K562 (cell line): ENCODE measurements around the gene WDR18. TPM values are rescaled to one million over a fixed set of nuclear protein-coding genes. Genes with fewer than 3 reads are reported as not detected.

Source experiments
- ARID1B ChIP-seq: fragments of 450-650 bp; IDR thresholded peaks from 2 replicates; pipeline ENCODE4 v1.6.1; 2016; ENCODE audit warnings: antibody characterized with exemption, mild to moderate bottlenecking, inconsistent platforms
- BRD9 ChIP-seq: fragments of 450-650 bp; IDR thresholded peaks from 2 replicates; pipeline ENCODE4 v1.6.1; 2018; ENCODE audit warnings: low read depth; ENCODE audit not compliant: partially characterized antibody
- CREB3L1 ChIP-seq: fragments of 450-650 bp; IDR thresholded peaks from 2 replicates; pipeline ENCODE4 v1.6.1; 2014; ENCODE audit warnings: low read depth, mild to moderate bottlenecking, moderate library complexity, borderline replicate concordance
- FOXK2 ChIP-seq, 2 experiments: fragments of 450-650 bp; IDR thresholded peaks in 1 of 2; conservative IDR thresholded peaks in 1 of 2; 2 replicates each; pipeline ENCODE4 v1.6.1; 2016; ENCODE audit warnings: low read depth in 2 of 2, mild to moderate bottlenecking in 1 of 2
- FOXO4 ChIP-seq: fragments of 450-650 bp; formaldehyde crosslinking; IDR thresholded peaks from 2 replicates; pipeline ENCODE4 v1.4.0; 2020; ENCODE audit warnings: mild to moderate bottlenecking, moderate library complexity
- GATA2 ChIP-seq: sonication (generic); formaldehyde crosslinking; IDR thresholded peaks from 2 replicates; pipeline ENCODE4 v1.4.0; 2020; ENCODE audit warnings: mild to moderate bottlenecking, missing genetic modification reagents
- GMEB1 ChIP-seq: fragments of 250-450 bp; sonication (Bioruptor Pico); IDR thresholded peaks from 2 replicates; pipeline ENCODE4 v1.4.0; 2020; ENCODE audit warnings: mild to moderate bottlenecking
- JUNB ChIP-seq: fragments of 450-650 bp; formaldehyde crosslinking; conservative IDR thresholded peaks from 2 replicates; pipeline ENCODE4 v1.4.0; 2020; ENCODE audit warnings: mild to moderate bottlenecking
- NCOA2 ChIP-seq, 2 experiments: fragments of 450-650 bp; IDR thresholded peaks; 2 replicates each; pipeline ENCODE4 v1.6.1; 2018; ENCODE audit warnings: mild to moderate bottlenecking in 2 of 2, moderate library complexity in 1 of 2; ENCODE audit not compliant: partially characterized antibody in 2 of 2
- PYGO2 ChIP-seq: fragments of 450-650 bp; IDR thresholded peaks from 2 replicates; pipeline ENCODE4 v1.6.1; 2016; ENCODE audit warnings: mild to moderate bottlenecking, missing genetic modification characterization, moderate library complexity, missing compliant biosample characterization
- RBFOX2 ChIP-seq: fragments of 200-400 bp; formaldehyde crosslinking; IDR thresholded peaks from 2 replicates; pipeline ENCODE4 v1.6.1; 2017; ENCODE audit warnings: low read depth, mild to moderate bottlenecking, low read length, moderate library complexity
- RBM34 ChIP-seq: fragments of 200-400 bp; formaldehyde crosslinking; IDR thresholded peaks from 2 replicates; pipeline ENCODE4 v1.6.1; 2018; ENCODE audit warnings: low read length, borderline replicate concordance; ENCODE audit not compliant: insufficient read depth
- TAF15 ChIP-seq: fragments of 200-400 bp; formaldehyde crosslinking; IDR thresholded peaks from 2 replicates; pipeline ENCODE4 v1.6.1; 2017; ENCODE audit warnings: mild to moderate bottlenecking, low read depth, low read length, moderate library complexity
- TCF3 ChIP-seq: sonication (generic); formaldehyde crosslinking; IDR thresholded peaks from 2 replicates; pipeline ENCODE4 v1.4.0; 2020; ENCODE audit warnings: mild to moderate bottlenecking, missing genetic modification reagents
- TEAD1 ChIP-seq, 2 experiments: fragments of 450-650 bp in 1 of 2; sonication (generic) in 1 of 2; formaldehyde crosslinking; IDR thresholded peaks; 2 replicates each; pipeline versions ENCODE4 v1.4.0 to v1.8.0; 2020 to 2022; ENCODE audit warnings: mild to moderate bottlenecking in 2 of 2, missing genetic modification reagents in 1 of 2
- ZKSCAN1 ChIP-seq: fragments of 150-350 bp; IDR thresholded peaks from 2 replicates; pipeline ENCODE4 v1.6.1; 2016; ENCODE audit warnings: low read depth, low read length
- ZNF12 ChIP-seq: sonication (generic); formaldehyde crosslinking; IDR thresholded peaks from 2 replicates; pipeline ENCODE4 v1.4.0; 2020; ENCODE audit warnings: mild to moderate bottlenecking, missing genetic modification reagents
- ZNF518B ChIP-seq: fragments of 250-450 bp; sonication (Bioruptor Pico); IDR thresholded peaks from 2 replicates; pipeline ENCODE4 v1.5.0; 2021; ENCODE audit warnings: mild to moderate bottlenecking, moderate library complexity
- ZNF696 ChIP-seq: fragments of 250-450 bp; sonication (Bioruptor Pico); conservative IDR thresholded peaks from 2 replicates; pipeline ENCODE4 v1.4.0; 2020; ENCODE audit warnings: mild to moderate bottlenecking, moderate library complexity
- polyA plus RNA-seq, 8 experiments: library from polyadenylated mRNA; depleted of rRNA in 4 of 8; stranded (reverse) in 5 of 8; unstranded in 3 of 8; fragments of >200 nt; fragmentation: Nextera tagmentation in 2 of 8; fragmentation: Illumina TruSeq in 1 of 8; extraction: Ambion mirVana in 2 of 8; extraction: Trizol in 1 of 8; gene quantifications; 2 replicates each; pipeline versions ENCODE4 v1.2.1 to v1.2.3, GENCODE V29; 2011 to 2014; ENCODE audit warnings: inconsistent platforms in 1 of 8, missing spikeins in 1 of 8
- total RNA-seq, 7 experiments: library from RNA; depleted of rRNA in 6 of 7; stranded (reverse); fragments of >200 nt in 6 of 7; fragmentation: Illumina TruSeq in 2 of 7; extraction: Trizol in 2 of 7; gene quantifications; 2 replicates each; pipeline versions ENCODE4 v1.2.1 to v1.2.3, GENCODE V29; 2011 to 2021; ENCODE audit warnings: low replicate concordance in 1 of 7
- TF ChIP-seq, protein P1 (sequence below): fragments of 250-450 bp; sonication (Bioruptor Pico); IDR thresholded peaks from 2 replicates; pipeline ENCODE4 v1.4.0; 2020

The WDR18 gene
- total and polyA plus RNA-seq, 9 of the 15 experiments (the other 6 are each of a cell fraction or from before 2014, with no cell fraction given) = 0.65 to 181 (median 30.1) TPM

DNA sequence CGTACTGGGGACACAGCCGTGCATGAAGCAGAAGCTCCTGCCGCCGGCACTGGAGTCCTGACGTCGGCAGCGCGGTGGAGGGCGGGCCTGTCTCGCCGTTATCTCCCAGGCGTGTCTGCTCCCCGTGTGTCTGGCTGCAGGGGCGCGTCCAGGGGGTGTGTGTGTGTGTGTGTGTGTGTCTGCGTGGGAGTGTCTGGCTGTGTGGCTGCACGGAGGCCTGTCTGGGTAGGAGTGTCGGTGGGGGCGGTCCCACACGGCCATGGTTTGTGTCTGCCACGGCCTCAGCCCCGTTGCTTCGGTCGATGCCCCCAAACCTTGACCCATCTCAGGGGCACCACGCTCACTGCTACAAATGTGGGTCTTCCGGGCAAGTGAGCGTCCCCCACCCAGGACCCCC lies 40.0 kb upstream of the WDR18 start (continued):
- TF ChIP-seq ZNF518B (CRISPR knock-in tag) (no peak), ZNF696 (no peak), CREB3L1 (no peak), NCOA2 (IDR thresholded peaks at IDR 0.05; ENCODE audit: partially characterized antibody in 2 of 2) (no peak), RBM34 (no peak), ARID1B (peak; percentile 96), TCF3 (peak; percentile 93), PYGO2 (tag) (peak; percentile 38; the same call in 1 of the 2 replicates), FOXK2 (conservative IDR thresholded peaks at IDR 0.05 in 1 of 2, IDR thresholded peaks at IDR 0.05 in 1 of 2; ENCODE audit: low read depth in 2 of 2) (peak; percentile 83 to 89), RBFOX2 (peak; percentile 59; the same call in 1 of the 2 replicates), ZNF12 (CRISPR knock-in tag) (no peak), GMEB1 (peak; percentile 73), TEAD1 (CRISPR knock-in tag; IDR thresholded peaks at IDR 0.05) (peak in 1 of 2 experiments; percentile 66; a peak in 2 of 4 replicates), ZKSCAN1 (peak; percentile 77), JUNB (CRISPR knock-in tag) (no peak), GATA2 (CRISPR knock-in tag) (peak; percentile 91), FOXO4 (no peak), TAF15 (no peak), BRD9 (peak; percentile 72)
- TF ChIP-seq, protein P1, sequence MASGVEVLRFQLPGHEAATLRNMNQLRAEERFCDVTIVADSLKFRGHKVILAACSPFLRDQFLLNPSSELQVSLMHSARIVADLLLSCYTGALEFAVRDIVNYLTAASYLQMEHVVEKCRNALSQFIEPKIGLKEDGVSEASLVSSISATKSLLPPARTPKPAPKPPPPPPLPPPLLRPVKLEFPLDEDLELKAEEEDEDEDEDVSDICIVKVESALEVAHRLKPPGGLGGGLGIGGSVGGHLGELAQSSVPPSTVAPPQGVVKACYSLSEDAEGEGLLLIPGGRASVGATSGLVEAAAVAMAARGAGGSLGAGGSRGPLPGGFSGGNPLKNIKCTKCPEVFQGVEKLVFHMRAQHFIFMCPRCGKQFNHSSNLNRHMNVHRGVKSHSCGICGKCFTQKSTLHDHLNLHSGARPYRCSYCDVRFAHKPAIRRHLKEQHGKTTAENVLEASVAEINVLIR (CRISPR knock-in tag) = peak; percentile 73
